ENCODE data around the gene TTLL13. TPM values are rescaled to one million over a fixed set of nuclear protein-coding genes. Genes with fewer than 3 reads are reported as not detected.
A peak's percentile ranks its signal among the peaks of the same experiment; 100 is the strongest.

Gene TTLL13
- total and polyA plus RNA-seq, 9 of the 15 experiments (the other 6 are each of a cell fraction or from before 2014, with no cell fraction given), result 0.05 to 0.24 (median 0.11) TPM; not detected in 1

DNA sequence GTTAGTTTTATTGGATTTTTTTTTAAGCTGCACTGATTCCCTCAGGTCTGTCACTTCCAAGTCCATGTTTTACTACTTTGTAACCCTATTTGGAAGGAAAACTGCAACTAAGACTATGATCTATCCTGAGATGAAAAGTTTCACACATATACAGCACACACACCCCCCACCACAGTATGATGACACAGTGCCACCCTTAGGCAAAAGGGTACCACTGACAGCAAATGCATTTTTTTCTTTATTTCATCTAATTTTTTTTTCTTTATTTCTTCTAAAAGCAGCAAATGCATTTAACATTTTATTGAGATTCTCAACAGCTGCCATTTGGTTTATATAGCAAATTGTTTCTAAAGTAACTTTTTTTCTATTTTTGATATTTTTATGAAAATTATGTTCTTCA, 37.3 kb downstream of the TTLL13 start (continued):
- TF ChIP-seq SRSF9 (IDR thresholded peaks at IDR 0.05; ENCODE audit: borderline replicate concordance, low read depth, low read length), result no peak
- TF ChIP-seq, protein P1, sequence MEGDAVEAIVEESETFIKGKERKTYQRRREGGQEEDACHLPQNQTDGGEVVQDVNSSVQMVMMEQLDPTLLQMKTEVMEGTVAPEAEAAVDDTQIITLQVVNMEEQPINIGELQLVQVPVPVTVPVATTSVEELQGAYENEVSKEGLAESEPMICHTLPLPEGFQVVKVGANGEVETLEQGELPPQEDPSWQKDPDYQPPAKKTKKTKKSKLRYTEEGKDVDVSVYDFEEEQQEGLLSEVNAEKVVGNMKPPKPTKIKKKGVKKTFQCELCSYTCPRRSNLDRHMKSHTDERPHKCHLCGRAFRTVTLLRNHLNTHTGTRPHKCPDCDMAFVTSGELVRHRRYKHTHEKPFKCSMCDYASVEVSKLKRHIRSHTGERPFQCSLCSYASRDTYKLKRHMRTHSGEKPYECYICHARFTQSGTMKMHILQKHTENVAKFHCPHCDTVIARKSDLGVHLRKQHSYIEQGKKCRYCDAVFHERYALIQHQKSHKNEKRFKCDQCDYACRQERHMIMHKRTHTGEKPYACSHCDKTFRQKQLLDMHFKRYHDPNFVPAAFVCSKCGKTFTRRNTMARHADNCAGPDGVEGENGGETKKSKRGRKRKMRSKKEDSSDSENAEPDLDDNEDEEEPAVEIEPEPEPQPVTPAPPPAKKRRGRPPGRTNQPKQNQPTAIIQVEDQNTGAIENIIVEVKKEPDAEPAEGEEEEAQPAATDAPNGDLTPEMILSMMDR (IDR thresholded peaks at IDR 0.05 in 2 of 3, conservative IDR thresholded peaks at IDR 0.05 in 1 of 3; ENCODE audit: insufficient read depth in 2 of 3, low read depth in 1 of 3, low read length in 3 of 3), result peak; percentile 68 to 91 (median 68)
- no peak for TF ChIP-seq ZNF3 (CRISPR knock-in tag; IDR thresholded peaks at IDR 0.05)
- TF ChIP-seq PHF8 (IDR thresholded peaks at IDR 0.05; ENCODE audit: borderline replicate concordance, low read length), result no peak
- TF ChIP-seq JUN (IDR thresholded peaks at IDR 0.05; ENCODE audit: borderline replicate concordance, low read depth, low read length), result no peak
- no peak for TF ChIP-seq JUN (CRISPR knock-in tag; IDR thresholded peaks at IDR 0.05; ENCODE audit: borderline replicate concordance)
- TF ChIP-seq, protein P2, sequence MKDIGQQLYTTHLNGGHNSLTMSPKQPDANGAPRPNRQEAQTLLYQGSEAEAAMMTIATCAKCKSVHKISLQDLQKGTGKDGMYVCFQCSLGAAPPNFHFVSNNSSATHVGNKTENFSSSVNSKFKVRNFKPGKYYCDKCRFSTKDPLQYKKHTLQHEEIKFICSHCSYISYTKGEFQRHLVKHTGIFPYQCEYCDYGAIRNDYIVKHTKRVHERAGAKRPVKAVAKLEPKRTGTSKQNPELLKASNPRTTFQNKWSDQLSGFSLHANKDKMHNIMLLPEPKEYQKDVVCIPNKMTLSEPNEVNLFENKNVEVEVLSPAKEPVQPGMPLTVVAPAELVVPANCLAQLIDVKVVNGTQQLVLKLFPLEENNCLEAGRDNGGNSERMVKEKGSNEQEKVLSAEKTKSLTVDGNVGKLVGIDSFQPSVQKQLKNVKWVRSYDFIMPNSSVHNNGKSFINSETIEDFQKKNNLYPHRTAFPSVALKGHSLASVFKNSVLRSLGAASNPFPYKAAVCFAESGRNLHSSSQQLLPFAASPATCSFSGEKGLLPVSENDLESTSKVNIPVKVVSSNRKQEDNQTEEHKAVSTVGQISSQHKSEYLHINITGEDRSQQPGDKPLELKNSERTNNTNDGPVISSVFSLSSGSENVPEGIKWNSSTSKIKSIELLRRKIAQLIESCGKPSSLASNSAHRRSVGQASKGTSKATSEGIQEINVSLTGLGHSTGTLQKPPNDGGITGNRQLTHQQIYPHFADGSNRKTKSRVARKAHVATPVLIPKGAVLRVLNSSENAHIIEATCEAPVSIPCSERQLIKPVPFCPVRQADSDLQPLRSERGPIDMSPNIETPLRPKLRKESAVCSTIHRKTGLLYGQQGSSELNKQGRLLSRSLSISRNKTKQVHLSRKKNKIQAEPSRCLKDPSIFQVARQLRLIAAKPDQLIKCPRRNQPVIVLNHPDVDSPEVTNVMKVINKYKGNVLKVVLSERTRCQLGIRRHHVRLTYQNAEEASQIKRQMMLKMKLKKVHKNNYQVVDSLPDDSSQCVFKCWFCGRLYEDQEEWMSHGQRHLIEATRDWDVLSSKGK (CRISPR knock-in tag; IDR thresholded peaks at IDR 0.05), result no peak
- no peak for TF ChIP-seq GABPA (tag; conservative IDR thresholded peaks at IDR 0.05; ENCODE audit: low read depth)
- TF ChIP-seq, protein P3, sequence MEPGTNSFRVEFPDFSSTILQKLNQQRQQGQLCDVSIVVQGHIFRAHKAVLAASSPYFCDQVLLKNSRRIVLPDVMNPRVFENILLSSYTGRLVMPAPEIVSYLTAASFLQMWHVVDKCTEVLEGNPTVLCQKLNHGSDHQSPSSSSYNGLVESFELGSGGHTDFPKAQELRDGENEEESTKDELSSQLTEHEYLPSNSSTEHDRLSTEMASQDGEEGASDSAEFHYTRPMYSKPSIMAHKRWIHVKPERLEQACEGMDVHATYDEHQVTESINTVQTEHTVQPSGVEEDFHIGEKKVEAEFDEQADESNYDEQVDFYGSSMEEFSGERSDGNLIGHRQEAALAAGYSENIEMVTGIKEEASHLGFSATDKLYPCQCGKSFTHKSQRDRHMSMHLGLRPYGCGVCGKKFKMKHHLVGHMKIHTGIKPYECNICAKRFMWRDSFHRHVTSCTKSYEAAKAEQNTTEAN (CRISPR knock-in tag; IDR thresholded peaks at IDR 0.05), result no peak
- no peak for TF ChIP-seq SPI1 (IDR thresholded peaks at IDR 0.05; ENCODE audit: borderline replicate concordance, low read depth, low read length)
- no peak for TF ChIP-seq ZBED1 (IDR thresholded peaks at IDR 0.05)
- no peak for TF ChIP-seq EHMT2 (IDR thresholded peaks at IDR 0.05)
- no peak for TF ChIP-seq ETV5 (CRISPR knock-in tag; IDR thresholded peaks at IDR 0.05; ENCODE audit: low read depth)
- TF ChIP-seq ZFP30 (CRISPR knock-in tag; IDR thresholded peaks at IDR 0.05; ENCODE audit: borderline replicate concordance), result no peak
- TF ChIP-seq, protein P4, sequence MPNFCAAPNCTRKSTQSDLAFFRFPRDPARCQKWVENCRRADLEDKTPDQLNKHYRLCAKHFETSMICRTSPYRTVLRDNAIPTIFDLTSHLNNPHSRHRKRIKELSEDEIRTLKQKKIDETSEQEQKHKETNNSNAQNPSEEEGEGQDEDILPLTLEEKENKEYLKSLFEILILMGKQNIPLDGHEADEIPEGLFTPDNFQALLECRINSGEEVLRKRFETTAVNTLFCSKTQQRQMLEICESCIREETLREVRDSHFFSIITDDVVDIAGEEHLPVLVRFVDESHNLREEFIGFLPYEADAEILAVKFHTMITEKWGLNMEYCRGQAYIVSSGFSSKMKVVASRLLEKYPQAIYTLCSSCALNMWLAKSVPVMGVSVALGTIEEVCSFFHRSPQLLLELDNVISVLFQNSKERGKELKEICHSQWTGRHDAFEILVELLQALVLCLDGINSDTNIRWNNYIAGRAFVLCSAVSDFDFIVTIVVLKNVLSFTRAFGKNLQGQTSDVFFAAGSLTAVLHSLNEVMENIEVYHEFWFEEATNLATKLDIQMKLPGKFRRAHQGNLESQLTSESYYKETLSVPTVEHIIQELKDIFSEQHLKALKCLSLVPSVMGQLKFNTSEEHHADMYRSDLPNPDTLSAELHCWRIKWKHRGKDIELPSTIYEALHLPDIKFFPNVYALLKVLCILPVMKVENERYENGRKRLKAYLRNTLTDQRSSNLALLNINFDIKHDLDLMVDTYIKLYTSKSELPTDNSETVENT (CRISPR knock-in tag; IDR thresholded peaks at IDR 0.05), result no peak
- peak; percentile 23 to 26; a peak in 1 of 4 replicates for TF ChIP-seq MAZ (CRISPR knock-in tag; conservative IDR thresholded peaks at IDR 0.05 in 1 of 2, IDR thresholded peaks at IDR 0.05 in 1 of 2)
- no peak for TF ChIP-seq CCNT2 (IDR thresholded peaks at IDR 0.05; ENCODE audit: borderline replicate concordance, extremely low read depth, insufficient read length, low read depth, low read length)
- no peak for TF ChIP-seq ASH1L (IDR thresholded peaks at IDR 0.05; ENCODE audit: borderline replicate concordance, low read depth, partially characterized antibody)

Measured in K562 (cell line).